ENCODE measurements around the gene SYNJ2BP.

SYNJ2BP gene

GRCh38 chr14:70392676-70393075 is 24.2 kb downstream of the SYNJ2BP start:
- DNase-seq (ENCODE audit: low read depth in 2 of 2): no peak

GRCh38 chr14:70391493-70392391 is 25.1 kb downstream of the SYNJ2BP start:
- no peak for DNase-seq (ENCODE audit: low read depth in 2 of 2)

GRCh38 chr14:70382536-70382935 is 34.4 kb downstream of the SYNJ2BP start:
- no peak for DNase-seq (ENCODE audit: low read depth in 2 of 2)

- no peak for DNase-seq (ENCODE audit: low read depth in 2 of 2)
Measured at GRCh38 chr14:70380824-70381223, 36.1 kb downstream of the SYNJ2BP start.

GRCh38 chr14:70378696-70379095 is 38.2 kb downstream of the SYNJ2BP start:
- no peak for DNase-seq (ENCODE audit: low read depth in 2 of 2)

Measured in stimulated activated CD4-positive, alpha-beta T cell treated with anti-CD3 and anti-CD28 coated beads, Interleukin-12 subunit alpha, Interleukin-12 subunit beta, amount 100 ng/mL, for 24 hours (primary cell).